A549 treated with CpdA at 1 μM for 4 hours (cell line): ENCODE results near the gene TSC22D1. TPM values are rescaled to one million over a fixed set of nuclear protein-coding genes. Genes with fewer than 3 reads are reported as not detected.

Source experiments
- total RNA-seq: library from RNA; stranded (reverse); fragments of 200-300 nt; extraction: Qiagen RNA extraction; gene quantifications from 5 replicates; pipeline ENCODE4 v1.2.3, GENCODE V29; 2022; ENCODE audit warnings: low read depth

The TSC22D1 gene
- 102 to 108 TPM (median 106 TPM) in 5 replicates for total RNA-seq

DNA sequence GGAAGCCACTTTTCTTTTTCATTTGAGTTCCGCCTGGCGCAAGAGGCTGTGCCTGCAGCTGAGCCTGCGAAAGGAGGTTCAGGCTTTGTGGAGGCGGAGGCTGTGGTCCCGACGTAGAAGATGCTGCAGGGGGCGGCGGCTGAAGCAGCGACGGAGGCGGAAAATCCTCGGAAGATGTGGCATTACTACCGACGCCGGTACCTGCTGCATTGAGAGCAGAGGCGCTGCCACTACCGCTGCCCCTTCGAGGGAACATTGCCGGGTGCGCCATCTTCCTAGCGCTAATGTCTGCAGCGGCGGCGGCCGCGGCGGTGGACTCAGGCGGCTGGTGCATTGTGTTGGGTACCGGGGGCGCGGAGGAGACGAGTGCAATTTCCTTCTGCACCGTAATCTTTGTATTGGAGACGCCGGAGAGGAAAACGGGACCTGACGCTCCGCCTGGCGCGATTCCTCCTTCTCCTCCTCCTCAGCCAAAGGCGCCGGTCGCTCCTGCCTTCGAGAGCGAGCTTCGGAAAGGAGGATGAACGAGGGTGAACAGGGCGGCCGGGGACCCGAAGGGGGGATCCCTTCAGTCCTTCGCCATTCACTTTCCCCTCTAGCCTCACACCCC is at the start of gene TSC22D1:
TSS of gene TSC22D1 (minus strand) at position 590 of the 610 bp plus-strand sequence. CDS start at position 334, 256 bp downstream.

Other genes starting within 250 kb of the TSC22D1 start
- not detected in 5 replicates for gene SERP2, start 202.5 kb downstream of the TSC22D1 start, total RNA-seq